HepG2 (cell line): Measurements from ENCODE around the gene ENO3. TPM values are rescaled to one million over a fixed set of nuclear protein-coding genes. Genes with fewer than 3 reads are reported as not detected.

Source experiments
- ATAD3A ChIP-seq: sonication (generic); formaldehyde crosslinking; IDR thresholded peaks from 2 replicates; pipeline ENCODE4 v1.4.0; 2020; ENCODE audit warnings: missing genetic modification reagents
- EED ChIP-seq: sonication (generic); formaldehyde crosslinking; IDR thresholded peaks from 2 replicates; pipeline ENCODE4 v1.5.0; 2020; ENCODE audit warnings: mild to moderate bottlenecking, missing genetic modification reagents
- FOSL1 ChIP-seq: sonication (generic); formaldehyde crosslinking; IDR thresholded peaks from 2 replicates; pipeline ENCODE4 v1.9.0; 2021; ENCODE audit warnings: missing genetic modification reagents, borderline replicate concordance
- GPN1 ChIP-seq: sonication (generic); formaldehyde crosslinking; IDR thresholded peaks from 2 replicates; pipeline ENCODE4 v1.5.1; 2020; ENCODE audit warnings: missing genetic modification reagents, borderline replicate concordance
- HHEX ChIP-seq: IDR thresholded peaks from 2 replicates; pipeline ENCODE4 v1.6.1; 2016; ENCODE audit warnings: control low read depth
- HOXA3 ChIP-seq: sonication (generic); formaldehyde crosslinking; IDR thresholded peaks from 2 replicates; pipeline ENCODE4 v1.5.0; 2020; ENCODE audit warnings: missing genetic modification reagents
- ISL2 ChIP-seq: sonication (generic); formaldehyde crosslinking; IDR thresholded peaks from 2 replicates; pipeline ENCODE4 v1.5.0; 2020; ENCODE audit warnings: missing genetic modification reagents
- MEF2D ChIP-seq: sonication (generic); formaldehyde crosslinking; IDR thresholded peaks from 2 replicates; pipeline ENCODE4 v1.5.1; 2020; ENCODE audit warnings: mild to moderate bottlenecking, missing genetic modification reagents
- RXRB ChIP-seq: IDR thresholded peaks from 2 replicates; pipeline ENCODE4 v1.6.1; 2016; ENCODE audit warnings: borderline replicate concordance, missing genetic modification reagents, missing compliant biosample characterization
- TBL1XR1 ChIP-seq: fragments of 150-350 bp; IDR thresholded peaks from 2 replicates; pipeline ENCODE4 v1.6.1; 2014; ENCODE audit warnings: borderline replicate concordance, low read length; ENCODE audit not compliant: partially characterized antibody
- ZNF180 ChIP-seq: sonication (generic); formaldehyde crosslinking; IDR thresholded peaks from 2 replicates; pipeline ENCODE4 v1.4.0; 2020; ENCODE audit warnings: low read depth, missing genetic modification reagents, borderline replicate concordance
- ZNF260 ChIP-seq: sonication (generic); formaldehyde crosslinking; IDR thresholded peaks from 2 replicates; pipeline ENCODE4 v1.4.0; 2020; ENCODE audit warnings: missing genetic modification reagents, low read depth, mild to moderate bottlenecking, borderline replicate concordance
- ZNF616 ChIP-seq: sonication (generic); formaldehyde crosslinking; IDR thresholded peaks from 2 replicates; pipeline ENCODE4 v1.5.0; 2020; ENCODE audit warnings: low read depth, mild to moderate bottlenecking, missing genetic modification reagents
- ZNF652 ChIP-seq: IDR thresholded peaks from 2 replicates; pipeline ENCODE4 v1.6.1; 2016; ENCODE audit warnings: low read depth, borderline replicate concordance
- ZNF766 ChIP-seq: sonication (generic); formaldehyde crosslinking; IDR thresholded peaks from 2 replicates; pipeline ENCODE4 v1.5.0; 2020; ENCODE audit warnings: missing genetic modification reagents, borderline replicate concordance
- ZSCAN25 ChIP-seq: sonication (generic); formaldehyde crosslinking; IDR thresholded peaks from 2 replicates; pipeline ENCODE4 v1.8.0; 2022; ENCODE audit warnings: mild to moderate bottlenecking, missing genetic modification reagents
- ZSCAN31 ChIP-seq: sonication (generic); formaldehyde crosslinking; IDR thresholded peaks from 2 replicates; pipeline ENCODE4 v1.5.0; 2020; ENCODE audit warnings: low read depth, mild to moderate bottlenecking, missing genetic modification reagents
- polyA plus RNA-seq, 8 experiments: library from polyadenylated mRNA; depleted of rRNA in 3 of 8; stranded (reverse) in 7 of 8; unstranded in 1 of 8; fragments of >200 nt; fragmentation: Illumina TruSeq in 4 of 8; extraction: Trizol in 4 of 8; gene quantifications; 2 replicates each; pipeline versions ENCODE4 v1.2.1 to v1.2.3, GENCODE V29; 2011 to 2016; ENCODE audit warnings: low read depth in 4 of 8, missing spikeins in 1 of 8, mixed read lengths in 1 of 8; ENCODE audit not compliant: insufficient read depth in 1 of 8
- total RNA-seq, 5 experiments: library from RNA; depleted of rRNA; stranded (reverse); fragments of >200 nt; fragmentation: Illumina TruSeq; extraction: Trizol; gene quantifications; 2 replicates each; pipeline ENCODE4 v1.2.3, GENCODE V29; 2016; ENCODE audit warnings: low read depth in 1 of 5
- TF ChIP-seq, protein P1 (sequence below): sonication (generic); formaldehyde crosslinking; IDR thresholded peaks from 2 replicates; pipeline ENCODE4 v1.4.0; 2020; ENCODE audit warnings: missing genetic modification reagents
- TF ChIP-seq, protein P2 (sequence below): sonication (generic); formaldehyde crosslinking; IDR thresholded peaks from 2 replicates; pipeline ENCODE4 v1.4.0; 2020; ENCODE audit warnings: missing genetic modification reagents, borderline replicate concordance
- TF ChIP-seq, protein P3 (sequence below): IDR thresholded peaks from 2 replicates; pipeline ENCODE4 v1.6.1; 2016
- TF ChIP-seq, protein P4 (sequence below): sonication (generic); formaldehyde crosslinking; IDR thresholded peaks from 2 replicates; pipeline ENCODE4 v1.5.1; 2020; ENCODE audit warnings: missing genetic modification reagents, mild to moderate bottlenecking, borderline replicate concordance
- TF ChIP-seq, protein P5 (sequence below): sonication (generic); formaldehyde crosslinking; IDR thresholded peaks from 2 replicates; pipeline ENCODE4 v1.8.0; 2022; ENCODE audit warnings: mild to moderate bottlenecking, missing genetic modification reagents

The ENO3 gene
- total and polyA plus RNA-seq, 2 of the 13 experiments (the other 11 are each of a cell fraction or from before 2014, with no cell fraction given) = 59.8 to 69.8 TPM

DNA sequence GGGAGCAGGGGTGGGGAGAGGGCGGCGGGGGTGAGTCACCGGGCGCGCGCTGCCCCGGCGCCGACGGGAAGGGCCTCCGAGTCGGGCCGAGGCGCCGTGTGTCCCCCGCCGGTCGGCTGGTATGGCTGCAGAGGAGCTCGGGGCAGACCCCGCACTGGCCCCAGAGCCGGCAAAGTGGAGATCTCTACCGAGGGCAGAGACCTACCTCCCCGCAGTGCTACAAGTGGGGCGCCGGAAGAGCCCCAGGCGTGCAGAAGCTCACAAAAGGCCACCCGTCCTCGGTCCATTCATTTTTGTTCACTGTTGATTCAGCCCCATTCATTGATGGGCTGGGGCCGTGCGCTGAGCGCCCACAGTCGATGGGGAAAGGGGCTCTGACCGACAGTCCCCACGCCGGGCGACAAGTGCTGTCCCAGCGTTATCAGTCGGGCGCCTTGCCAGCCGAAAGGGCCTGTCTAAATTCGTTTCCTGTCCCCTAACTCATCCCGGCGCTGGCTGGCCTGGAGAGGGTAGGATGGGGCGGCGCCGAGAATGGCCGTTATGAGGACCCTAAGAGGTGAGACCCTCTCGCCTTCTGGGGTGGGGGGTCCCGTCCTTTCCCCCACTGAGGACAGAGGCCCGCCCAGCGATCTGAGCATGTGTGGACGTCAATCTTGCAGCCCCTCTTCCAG, 709 bp upstream of the ENO3 start (continued):
- TF ChIP-seq, protein P1, sequence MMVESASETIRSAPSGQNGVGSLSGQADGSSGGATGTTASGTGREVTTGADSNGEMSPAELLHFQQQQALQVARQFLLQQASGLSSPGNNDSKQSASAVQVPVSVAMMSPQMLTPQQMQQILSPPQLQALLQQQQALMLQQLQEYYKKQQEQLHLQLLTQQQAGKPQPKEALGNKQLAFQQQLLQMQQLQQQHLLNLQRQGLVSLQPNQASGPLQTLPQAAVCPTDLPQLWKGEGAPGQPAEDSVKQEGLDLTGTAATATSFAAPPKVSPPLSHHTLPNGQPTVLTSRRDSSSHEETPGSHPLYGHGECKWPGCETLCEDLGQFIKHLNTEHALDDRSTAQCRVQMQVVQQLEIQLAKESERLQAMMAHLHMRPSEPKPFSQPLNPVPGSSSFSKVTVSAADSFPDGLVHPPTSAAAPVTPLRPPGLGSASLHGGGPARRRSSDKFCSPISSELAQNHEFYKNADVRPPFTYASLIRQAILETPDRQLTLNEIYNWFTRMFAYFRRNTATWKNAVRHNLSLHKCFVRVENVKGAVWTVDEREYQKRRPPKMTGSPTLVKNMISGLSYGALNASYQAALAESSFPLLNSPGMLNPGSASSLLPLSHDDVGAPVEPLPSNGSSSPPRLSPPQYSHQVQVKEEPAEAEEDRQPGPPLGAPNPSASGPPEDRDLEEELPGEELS (CRISPR knock-in tag) = no peak
- TF ChIP-seq ZNF766 (CRISPR knock-in tag) = no peak
- TF ChIP-seq ZNF616 (CRISPR knock-in tag) = no peak
- TF ChIP-seq, protein P2, sequence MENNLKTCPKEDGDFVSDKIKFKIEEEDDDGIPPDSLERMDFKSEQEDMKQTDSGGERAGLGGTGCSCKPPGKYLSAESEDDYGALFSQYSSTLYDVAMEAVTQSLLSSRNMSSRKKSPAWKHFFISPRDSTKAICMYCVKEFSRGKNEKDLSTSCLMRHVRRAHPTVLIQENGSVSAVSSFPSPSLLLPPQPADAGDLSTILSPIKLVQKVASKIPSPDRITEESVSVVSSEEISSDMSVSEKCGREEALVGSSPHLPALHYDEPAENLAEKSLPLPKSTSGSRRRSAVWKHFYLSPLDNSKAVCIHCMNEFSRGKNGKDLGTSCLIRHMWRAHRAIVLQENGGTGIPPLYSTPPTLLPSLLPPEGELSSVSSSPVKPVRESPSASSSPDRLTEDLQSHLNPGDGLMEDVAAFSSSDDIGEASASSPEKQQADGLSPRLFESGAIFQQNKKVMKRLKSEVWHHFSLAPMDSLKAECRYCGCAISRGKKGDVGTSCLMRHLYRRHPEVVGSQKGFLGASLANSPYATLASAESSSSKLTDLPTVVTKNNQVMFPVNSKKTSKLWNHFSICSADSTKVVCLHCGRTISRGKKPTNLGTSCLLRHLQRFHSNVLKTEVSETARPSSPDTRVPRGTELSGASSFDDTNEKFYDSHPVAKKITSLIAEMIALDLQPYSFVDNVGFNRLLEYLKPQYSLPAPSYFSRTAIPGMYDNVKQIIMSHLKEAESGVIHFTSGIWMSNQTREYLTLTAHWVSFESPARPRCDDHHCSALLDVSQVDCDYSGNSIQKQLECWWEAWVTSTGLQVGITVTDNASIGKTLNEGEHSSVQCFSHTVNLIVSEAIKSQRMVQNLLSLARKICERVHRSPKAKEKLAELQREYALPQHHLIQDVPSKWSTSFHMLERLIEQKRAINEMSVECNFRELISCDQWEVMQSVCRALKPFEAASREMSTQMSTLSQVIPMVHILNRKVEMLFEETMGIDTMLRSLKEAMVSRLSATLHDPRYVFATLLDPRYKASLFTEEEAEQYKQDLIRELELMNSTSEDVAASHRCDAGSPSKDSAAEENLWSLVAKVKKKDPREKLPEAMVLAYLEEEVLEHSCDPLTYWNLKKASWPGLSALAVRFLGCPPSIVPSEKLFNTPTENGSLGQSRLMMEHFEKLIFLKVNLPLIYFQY = no peak
- peak; percentile 5; the same call in 1 of the 2 replicates for TF ChIP-seq HOXA3 (CRISPR knock-in tag)
- 0 out of 2 replicates have a peak, but pooled peaks have one; percentile 52 for TF ChIP-seq MEF2D
- TF ChIP-seq EED (CRISPR knock-in tag) = peak; percentile 16; the same call in 1 of the 2 replicates
- TF ChIP-seq, protein P3, sequence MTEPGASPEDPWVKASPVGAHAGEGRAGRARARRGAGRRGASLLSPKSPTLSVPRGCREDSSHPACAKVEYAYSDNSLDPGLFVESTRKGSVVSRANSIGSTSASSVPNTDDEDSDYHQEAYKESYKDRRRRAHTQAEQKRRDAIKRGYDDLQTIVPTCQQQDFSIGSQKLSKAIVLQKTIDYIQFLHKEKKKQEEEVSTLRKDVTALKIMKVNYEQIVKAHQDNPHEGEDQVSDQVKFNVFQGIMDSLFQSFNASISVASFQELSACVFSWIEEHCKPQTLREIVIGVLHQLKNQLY (CRISPR knock-in tag) = 0 out of 2 replicates have a peak, but pooled peaks have one; percentile 1
- TF ChIP-seq GPN1 = no peak
- no peak for TF ChIP-seq ZNF260 (CRISPR knock-in tag)
- TF ChIP-seq, protein P4, sequence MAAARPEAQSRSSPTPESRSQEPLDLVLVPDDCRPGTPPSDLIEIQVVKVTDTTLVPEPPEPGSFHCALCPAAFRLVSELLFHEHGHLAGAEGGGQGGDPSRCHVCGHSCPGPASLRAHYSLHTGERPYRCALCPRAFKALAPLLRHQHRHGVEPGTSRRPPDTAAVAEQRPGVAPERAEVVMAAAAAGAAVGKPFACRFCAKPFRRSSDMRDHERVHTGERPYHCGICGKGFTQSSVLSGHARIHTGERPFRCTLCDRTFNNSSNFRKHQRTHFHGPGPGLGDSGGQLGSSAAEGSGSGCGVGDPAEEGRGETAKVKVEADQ = 0 out of 2 replicates have a peak, but pooled peaks have one; percentile 32
- peak; percentile 16 for TF ChIP-seq ZSCAN25
- no peak for TF ChIP-seq ISL2 (CRISPR knock-in tag)
- no peak for TF ChIP-seq ZNF180 (CRISPR knock-in tag)
- TF ChIP-seq ZNF652 (CRISPR knock-in tag) = no peak
- TF ChIP-seq, protein P5, sequence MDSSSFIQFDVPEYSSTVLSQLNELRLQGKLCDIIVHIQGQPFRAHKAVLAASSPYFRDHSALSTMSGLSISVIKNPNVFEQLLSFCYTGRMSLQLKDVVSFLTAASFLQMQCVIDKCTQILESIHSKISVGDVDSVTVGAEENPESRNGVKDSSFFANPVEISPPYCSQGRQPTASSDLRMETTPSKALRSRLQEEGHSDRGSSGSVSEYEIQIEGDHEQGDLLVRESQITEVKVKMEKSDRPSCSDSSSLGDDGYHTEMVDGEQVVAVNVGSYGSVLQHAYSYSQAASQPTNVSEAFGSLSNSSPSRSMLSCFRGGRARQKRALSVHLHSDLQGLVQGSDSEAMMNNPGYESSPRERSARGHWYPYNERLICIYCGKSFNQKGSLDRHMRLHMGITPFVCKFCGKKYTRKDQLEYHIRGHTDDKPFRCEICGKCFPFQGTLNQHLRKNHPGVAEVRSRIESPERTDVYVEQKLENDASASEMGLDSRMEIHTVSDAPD = no peak
- no peak for TF ChIP-seq HHEX (CRISPR knock-in tag)
- no peak for TF ChIP-seq ATAD3A (CRISPR knock-in tag)
- TF ChIP-seq ZSCAN31 = peak; percentile 41; the same call in 1 of the 2 replicates
- no peak for TF ChIP-seq TBL1XR1
- TF ChIP-seq RXRB = no peak
- TF ChIP-seq FOSL1 = no peak
